HFFc6 (cell line): Measurements from ENCODE around the gene IQGAP2. TPM values are rescaled to one million over a fixed set of nuclear protein-coding genes. Genes with fewer than 3 reads are reported as not detected.

Source experiments
- DNase-seq: peaks from one replicate; pipeline ENCODE4 v3.0.0-alpha.2; 2018
- H3K27ac Mint-ChIP-seq: 2 replicates; pipeline ENCODE4 v1.8.0; 2020; ENCODE audit warnings: mild to moderate bottlenecking, mixed read lengths
- H3K27me3 Mint-ChIP-seq: 2 replicates; pipeline ENCODE4 v1.8.0; 2021; ENCODE audit warnings: mild to moderate bottlenecking, moderate library complexity, mixed read lengths; ENCODE audit not compliant: insufficient read depth
- H3K36me3 Mint-ChIP-seq: 2 replicates; pipeline ENCODE4 v1.8.0; 2021; ENCODE audit warnings: low read depth, mixed read lengths
- H3K4me1 Mint-ChIP-seq: 2 replicates; pipeline ENCODE4 v1.8.0; 2020; ENCODE audit warnings: low read depth, mixed read lengths
- H3K4me3 Mint-ChIP-seq: 2 replicates; pipeline ENCODE4 v1.8.0; 2020; ENCODE audit warnings: mild to moderate bottlenecking, moderate library complexity, mixed read lengths
- H3K9me3 Mint-ChIP-seq: 2 replicates; pipeline ENCODE4 v1.8.0; 2020; ENCODE audit warnings: mild to moderate bottlenecking, mixed read lengths
- total RNA-seq, 6 experiments: library from RNA; stranded (reverse); fragmentation: NEBNext Ultra II Directional; extraction: Animal tissue kit (Norgen Biotek cat#: 25700); gene quantifications; 2 replicates in 1 of 6; 3 replicates in 5 of 6; pipeline ENCODE4 v1.2.3, GENCODE V29; 2021
- TF ChIP-seq, protein P1 (sequence below): fragments of 200-600 bp; sonication (generic); IDR thresholded peaks from 2 replicates; pipeline ENCODE4 v1.5.0; 2021; ENCODE audit warnings: antibody characterized with exemption, mild to moderate bottlenecking

The IQGAP2 gene
- total RNA-seq, 6 experiments from 2014 or later: 0.09 to 0.47 (median 0.21) TPM; not detected in 1

DNA sequence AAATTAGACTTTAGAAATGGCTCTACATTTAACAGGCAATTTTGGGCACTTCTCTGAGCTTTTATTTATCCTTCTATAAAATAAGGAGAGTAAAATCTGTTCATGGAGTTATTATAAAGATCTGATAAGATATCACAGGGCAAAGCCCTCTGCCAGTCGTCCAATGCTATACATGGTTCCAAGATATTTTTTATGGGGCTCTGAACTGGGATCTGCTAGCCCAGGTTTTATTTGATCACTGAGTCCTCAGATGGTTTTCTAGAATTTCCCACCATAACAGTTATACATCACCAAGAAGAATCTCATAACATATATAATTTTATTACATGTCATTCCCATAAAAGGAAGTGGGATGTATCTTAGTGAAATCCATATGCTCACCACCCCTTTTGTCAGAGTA lies 23.2 kb upstream of the IQGAP2 start:
- peaks cover 11% of the 10 kb centered on the region for H3K4me1 Mint-ChIP-seq
- TF ChIP-seq, protein P1, sequence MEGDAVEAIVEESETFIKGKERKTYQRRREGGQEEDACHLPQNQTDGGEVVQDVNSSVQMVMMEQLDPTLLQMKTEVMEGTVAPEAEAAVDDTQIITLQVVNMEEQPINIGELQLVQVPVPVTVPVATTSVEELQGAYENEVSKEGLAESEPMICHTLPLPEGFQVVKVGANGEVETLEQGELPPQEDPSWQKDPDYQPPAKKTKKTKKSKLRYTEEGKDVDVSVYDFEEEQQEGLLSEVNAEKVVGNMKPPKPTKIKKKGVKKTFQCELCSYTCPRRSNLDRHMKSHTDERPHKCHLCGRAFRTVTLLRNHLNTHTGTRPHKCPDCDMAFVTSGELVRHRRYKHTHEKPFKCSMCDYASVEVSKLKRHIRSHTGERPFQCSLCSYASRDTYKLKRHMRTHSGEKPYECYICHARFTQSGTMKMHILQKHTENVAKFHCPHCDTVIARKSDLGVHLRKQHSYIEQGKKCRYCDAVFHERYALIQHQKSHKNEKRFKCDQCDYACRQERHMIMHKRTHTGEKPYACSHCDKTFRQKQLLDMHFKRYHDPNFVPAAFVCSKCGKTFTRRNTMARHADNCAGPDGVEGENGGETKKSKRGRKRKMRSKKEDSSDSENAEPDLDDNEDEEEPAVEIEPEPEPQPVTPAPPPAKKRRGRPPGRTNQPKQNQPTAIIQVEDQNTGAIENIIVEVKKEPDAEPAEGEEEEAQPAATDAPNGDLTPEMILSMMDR: no peak
- DNase-seq: no peak
- H3K36me3 Mint-ChIP-seq: no peaks in the 10 kb centered on the region
- no peaks in the 10 kb centered on the region for H3K9me3 Mint-ChIP-seq
- H3K4me3 Mint-ChIP-seq: no peak overlapping the region
- H3K27ac Mint-ChIP-seq: no peak overlapping the region
- H3K27me3 Mint-ChIP-seq: peaks cover 26% of the 10 kb centered on the region

DNA sequence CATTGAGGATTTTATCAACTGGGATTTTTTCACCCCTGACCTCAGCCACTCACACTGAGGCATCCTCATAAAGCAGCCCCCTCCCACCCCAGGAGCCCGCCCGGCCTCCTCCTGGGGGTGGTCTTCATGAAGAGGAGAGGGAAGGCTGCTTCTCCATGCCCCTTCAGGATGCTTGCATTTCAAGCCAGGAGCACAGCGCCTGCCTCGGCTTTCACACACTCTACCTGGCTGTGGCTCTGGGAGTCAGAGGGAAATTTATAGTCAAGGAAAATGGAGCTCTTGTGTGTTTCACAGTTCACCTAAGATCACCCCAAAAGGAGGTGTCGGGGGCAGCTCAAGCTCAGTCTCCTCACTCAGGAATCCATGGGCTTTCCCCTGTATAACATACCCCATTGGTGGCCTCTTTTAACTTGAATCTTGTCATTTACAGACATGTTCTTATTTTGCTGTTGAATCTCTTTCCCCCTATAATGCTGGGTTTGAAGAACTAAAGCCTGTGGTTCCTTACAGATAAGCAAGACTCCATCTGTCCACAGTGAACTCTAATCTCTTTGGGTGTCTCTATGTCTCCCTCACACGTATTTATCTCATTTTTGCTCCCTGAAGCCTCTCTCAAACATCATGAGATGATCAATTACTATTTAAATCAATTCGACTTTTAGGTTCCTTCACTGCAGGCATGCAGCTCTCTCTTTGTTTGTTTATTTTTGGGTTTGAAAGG lies 22.6 kb upstream of the IQGAP2 start:
- no peak overlapping the region for H3K4me3 Mint-ChIP-seq
- peaks cover 11% of the 10 kb centered on the region for H3K4me1 Mint-ChIP-seq
- DNase-seq: no peak
- no peaks in the 10 kb centered on the region for H3K9me3 Mint-ChIP-seq
- no peak overlapping the region for H3K27ac Mint-ChIP-seq
- peaks cover 24% of the 10 kb centered on the region for H3K27me3 Mint-ChIP-seq
- no peaks in the 10 kb centered on the region for H3K36me3 Mint-ChIP-seq
- TF ChIP-seq, protein P1: no peak

DNA sequence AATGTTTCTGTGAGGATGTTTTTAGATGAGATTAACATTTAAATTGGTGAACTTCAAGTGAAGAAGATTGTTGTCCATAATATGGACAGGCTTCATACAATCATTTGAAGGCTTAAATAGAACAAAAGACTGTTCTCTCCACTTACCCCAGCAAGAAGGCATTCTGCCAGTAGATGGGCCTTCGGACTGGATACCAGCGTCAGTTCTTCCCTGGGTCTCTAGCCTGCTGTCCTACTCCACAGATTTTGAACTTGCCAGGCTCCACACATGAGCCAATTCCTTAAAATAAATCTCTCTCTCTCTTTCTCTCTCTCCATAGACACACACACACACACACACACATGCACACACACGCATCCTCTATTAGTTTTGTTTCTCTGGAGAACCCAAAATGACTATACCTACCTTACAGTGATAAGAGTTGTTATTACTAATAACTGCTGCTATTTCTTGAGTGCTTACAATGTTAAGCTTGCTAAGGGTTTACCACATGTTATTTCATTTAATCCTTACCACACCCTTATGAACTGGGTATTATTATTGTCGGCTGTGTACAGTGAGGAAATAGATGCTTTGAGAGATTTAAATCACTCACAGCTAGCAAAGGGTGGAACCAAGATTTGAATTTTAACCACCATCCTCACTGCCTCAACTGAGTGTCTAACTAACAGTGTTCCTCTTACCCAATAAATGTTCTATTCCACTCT lies 19.8 kb upstream of the IQGAP2 start:
- no peaks in the 10 kb centered on the region for H3K9me3 Mint-ChIP-seq
- no peak for DNase-seq
- no peaks in the 10 kb centered on the region for H3K4me1 Mint-ChIP-seq
- H3K27me3 Mint-ChIP-seq: peaks cover 19% of the 10 kb centered on the region
- H3K27ac Mint-ChIP-seq: no peak overlapping the region
- TF ChIP-seq, protein P1: no peak
- H3K4me3 Mint-ChIP-seq: no peak overlapping the region
- H3K36me3 Mint-ChIP-seq: no peaks in the 10 kb centered on the region

DNA sequence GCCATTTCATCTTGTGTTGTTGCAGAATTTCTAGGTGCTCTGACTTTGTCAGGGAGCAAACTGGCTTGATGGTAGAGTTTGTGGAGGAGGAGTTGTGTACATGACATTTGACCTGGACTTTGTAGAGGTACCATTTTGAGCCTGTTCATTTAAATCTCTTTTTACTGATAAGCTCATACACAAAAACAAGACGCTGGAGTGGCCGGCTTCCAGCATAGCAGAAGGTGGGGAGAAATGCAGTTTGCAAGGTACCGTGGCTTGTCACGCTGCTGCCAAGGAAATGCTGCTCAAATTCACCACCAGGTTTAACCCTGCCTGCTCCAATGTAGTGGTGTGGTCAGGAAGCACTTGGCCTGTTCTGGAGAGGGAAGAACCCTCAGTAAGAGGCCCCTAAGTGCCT lies 18.9 kb upstream of the IQGAP2 start:
- no peak for DNase-seq
- Mint-ChIP-seq H3K36me3 (no peaks in the 10 kb centered on the region), H3K27ac (no peak overlapping the region), H3K4me1 (no peaks in the 10 kb centered on the region), H3K4me3 (no peak overlapping the region), H3K9me3 (no peaks in the 10 kb centered on the region), H3K27me3 (peaks cover 17% of the 10 kb centered on the region)
- TF ChIP-seq, protein P1: no peak

DNA sequence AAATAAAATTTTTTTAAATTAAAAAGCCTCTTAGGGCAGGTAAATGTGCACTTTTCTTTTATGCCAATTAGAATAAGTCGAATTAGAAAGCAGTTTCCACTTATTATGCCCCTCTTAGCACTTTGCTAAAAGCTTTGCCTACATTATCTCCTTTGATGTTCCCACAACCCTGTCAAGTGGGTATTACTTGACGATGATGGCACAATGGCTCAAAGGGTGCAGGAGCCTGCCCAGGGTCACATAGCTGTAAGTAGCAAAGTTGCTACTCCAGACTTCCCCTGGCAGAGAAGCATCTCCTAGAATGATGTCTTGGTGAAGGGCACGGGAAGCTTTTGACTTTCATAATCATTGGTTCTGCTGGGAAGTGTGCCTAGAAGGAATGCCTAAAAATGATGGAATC lies 18.4 kb upstream of the IQGAP2 start:
- DNase-seq: no peak
- Mint-ChIP-seq H3K9me3 (no peaks in the 10 kb centered on the region), H3K27ac (no peak overlapping the region), H3K27me3 (peaks cover 18% of the 10 kb centered on the region), H3K4me3 (no peak overlapping the region), H3K36me3 (no peaks in the 10 kb centered on the region), H3K4me1 (no peaks in the 10 kb centered on the region)
- TF ChIP-seq, protein P1: no peak
